Hematopoietic multipotent progenitor cell treated with erythropoietin and hydrocortisone succinate and interleukin-3 and kit ligand, for 8 days (in vitro differentiated cells): ENCODE results near the gene DEPDC7.
"Not testable (repeated sequence)": the region's sequence is repeated elsewhere in the genome, so short reads cannot be mapped to it uniquely, and the experiment has no call there.

Experiments used
- DNase-seq: peaks from one replicate; pipeline ENCODE4 v3.0.0-alpha.2; 2015

The DEPDC7 gene

DNA sequence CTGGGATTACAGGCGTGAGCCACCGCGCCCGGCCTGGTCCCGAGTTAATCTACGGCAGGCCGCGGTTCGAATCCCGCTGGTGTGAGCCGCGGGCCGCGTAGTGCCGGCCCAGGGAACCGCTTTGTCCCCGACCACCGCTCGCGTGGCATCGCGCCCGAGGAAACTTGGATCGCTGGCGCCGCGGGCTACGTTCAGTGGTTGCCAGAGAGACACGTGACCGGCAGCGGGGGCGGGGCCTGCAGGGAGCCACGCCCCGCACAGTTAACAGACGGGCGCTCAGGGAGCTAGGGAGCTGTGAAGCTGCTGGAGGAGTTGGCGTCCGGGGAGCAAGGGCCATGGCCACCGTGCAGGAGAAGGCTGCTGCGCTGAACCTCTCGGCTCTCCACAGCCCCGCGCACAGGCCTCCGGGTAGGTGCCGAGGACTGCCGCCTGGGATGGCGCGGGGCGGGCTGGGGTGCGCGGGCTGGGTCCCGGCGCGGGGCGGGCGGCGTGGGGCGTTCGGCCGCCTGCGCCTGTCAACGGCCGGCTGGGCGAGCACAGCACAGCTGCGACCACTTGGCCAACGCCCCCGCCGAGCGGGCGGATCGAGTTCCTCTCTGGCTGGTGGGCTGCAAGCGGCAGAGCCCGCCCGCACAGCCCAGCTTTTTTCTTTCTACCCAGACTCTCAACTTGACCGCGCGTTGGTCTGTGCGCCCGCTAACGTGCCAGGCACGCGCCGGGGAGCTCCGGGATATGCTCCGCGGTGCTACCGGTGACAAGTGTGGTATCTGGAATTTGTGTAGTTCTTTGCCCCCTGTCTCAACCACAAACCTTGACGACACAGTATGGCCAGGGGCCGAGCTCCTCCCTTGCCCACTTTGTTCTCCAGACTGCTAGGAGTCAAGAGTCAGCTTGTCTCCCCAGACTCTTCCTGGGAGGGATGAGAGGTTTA is at the start of gene DEPDC7:
Gene DEPDC7 (plus strand): TSS at position 258 of the 931 bp plus-strand sequence. CDS start 78 bp downstream, at position 336.
- peak; percentile 89 for DNase-seq

- DNase-seq = no peak
Observed at GRCh38 chr11:32968541-32968940, 47.1 kb upstream of the DEPDC7 start.

DNA sequence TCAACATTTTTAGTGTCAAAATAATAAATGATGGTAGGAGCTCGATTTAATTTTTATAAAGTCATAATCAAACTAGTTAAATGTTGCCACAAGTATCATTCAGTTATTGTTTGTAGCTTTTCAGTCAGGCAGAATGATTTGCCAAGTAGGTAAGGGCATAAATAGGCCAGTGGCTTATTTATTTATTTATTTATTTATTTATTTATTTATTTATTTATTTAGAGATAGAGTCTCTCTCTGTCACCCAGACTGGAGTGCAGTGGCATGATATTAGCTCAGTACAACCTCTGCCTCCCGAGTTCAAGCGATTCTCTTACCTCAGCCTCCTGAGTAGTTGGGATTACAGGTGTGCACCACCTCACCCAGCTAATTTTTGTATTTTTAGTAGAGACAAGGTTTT is 43.4 kb upstream of the DEPDC7 start:
- DNase-seq = not testable (repeated sequence)

- no peak for DNase-seq
Observed at GRCh38 chr11:32972781-32973180, 42.9 kb upstream of the DEPDC7 start.

GRCh38 chr11:32982626-32983025 is 33.1 kb upstream of the DEPDC7 start:
- DNase-seq = no peak

DNA sequence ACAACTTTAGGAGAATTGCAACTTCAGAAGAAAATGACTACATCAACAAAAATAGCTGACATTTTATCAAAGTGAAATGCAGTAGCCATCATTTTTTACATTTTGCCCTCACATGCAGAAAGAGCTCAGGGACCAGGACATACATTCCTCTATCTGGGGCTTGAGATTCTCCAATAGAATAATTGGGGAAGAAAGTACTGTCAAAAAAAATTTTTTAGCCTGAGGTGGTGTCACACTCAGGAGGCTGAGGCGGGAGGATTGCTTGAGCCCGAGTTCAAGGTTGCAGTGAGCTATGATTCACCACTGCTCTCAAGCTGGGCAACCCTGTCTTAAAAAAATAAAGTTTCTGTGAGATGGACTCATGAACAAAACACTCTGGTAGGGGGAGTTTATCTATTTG is 32.2 kb upstream of the DEPDC7 start:
- DNase-seq = no peak

DNA sequence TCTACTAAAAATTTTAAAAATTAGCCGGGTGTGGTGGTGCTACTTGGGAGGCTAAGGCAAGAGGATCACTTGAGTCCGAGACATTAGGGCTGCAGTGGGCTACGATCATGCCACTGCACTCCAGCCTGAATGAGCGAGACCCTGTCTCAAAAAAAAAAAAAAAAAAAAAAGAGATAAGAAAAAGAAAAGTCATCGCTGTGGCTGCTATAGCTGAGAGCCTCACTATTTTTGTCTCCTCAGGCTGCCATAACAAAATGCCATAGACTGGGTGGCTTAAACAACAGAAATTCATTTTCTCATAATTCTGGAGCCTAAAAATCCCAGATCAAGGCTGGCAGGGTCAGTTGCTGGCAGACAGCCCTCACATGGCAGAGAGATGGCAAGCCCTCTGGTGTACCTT is 30.1 kb upstream of the DEPDC7 start:
- no peak for DNase-seq

GRCh38 chr11:32987851-32988250 is 27.8 kb upstream of the DEPDC7 start:
- DNase-seq = no peak

DNA sequence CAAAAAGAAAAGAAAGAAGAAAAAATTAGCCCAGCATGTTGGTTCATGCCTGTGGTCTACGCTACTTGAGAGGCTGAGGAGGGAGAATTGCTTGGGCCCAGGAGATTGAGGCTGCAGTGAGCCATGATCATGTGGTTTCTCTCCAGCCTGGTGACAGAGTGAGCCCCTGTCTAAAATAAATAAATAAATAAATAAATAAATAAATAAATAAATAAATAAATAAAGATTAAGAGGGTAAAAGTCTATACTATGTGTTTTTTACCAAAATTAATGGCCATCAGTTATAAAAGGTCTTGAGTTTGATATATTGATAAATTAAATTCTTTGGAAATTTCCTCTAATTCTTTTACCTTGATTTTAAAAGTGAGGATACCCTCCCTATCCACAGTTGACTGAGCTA is 25.2 kb upstream of the DEPDC7 start:
- DNase-seq = no peak

DNA sequence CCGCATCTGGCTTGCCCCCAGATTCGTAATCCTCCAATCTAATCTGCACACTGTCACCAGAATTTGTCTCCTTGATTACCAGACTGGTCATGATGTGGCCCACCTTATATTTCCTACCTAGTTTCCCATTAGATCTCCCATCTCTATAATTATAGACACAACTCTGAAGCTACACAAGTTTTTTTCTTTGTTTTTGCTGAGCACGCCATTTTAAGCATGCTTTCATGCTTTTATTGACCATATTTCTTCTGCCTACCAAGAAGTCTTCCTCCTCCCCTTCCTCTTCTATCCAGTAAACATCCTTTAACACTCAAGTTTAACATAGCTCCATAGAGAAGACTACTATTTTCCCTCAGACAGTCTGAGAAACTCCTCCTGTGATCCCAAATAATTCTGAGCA is 24.3 kb upstream of the DEPDC7 start:
- no peak for DNase-seq

DNA sequence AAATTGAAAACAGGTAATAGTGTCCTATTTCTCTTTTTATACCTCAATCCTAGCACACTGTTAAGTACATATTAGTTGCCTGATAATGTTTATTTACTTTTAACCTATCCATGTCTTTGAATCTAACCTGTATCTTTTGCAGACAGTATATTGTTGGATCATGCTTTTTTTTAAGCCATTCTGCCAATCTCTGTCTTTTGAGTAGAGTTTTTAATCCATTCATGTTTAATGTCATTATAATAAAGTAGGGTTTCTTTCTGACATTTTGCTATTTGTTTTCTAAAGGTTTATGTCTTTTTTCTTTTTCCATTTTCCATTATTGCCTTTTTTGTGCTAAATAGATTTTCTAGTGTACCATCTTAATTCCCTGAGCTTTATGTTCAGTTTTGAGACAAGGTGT is 23.8 kb upstream of the DEPDC7 start:
- DNase-seq = no peak

- no peak for DNase-seq
Observed at GRCh38 chr11:33000181-33000580, 15.5 kb upstream of the DEPDC7 start.

DNA sequence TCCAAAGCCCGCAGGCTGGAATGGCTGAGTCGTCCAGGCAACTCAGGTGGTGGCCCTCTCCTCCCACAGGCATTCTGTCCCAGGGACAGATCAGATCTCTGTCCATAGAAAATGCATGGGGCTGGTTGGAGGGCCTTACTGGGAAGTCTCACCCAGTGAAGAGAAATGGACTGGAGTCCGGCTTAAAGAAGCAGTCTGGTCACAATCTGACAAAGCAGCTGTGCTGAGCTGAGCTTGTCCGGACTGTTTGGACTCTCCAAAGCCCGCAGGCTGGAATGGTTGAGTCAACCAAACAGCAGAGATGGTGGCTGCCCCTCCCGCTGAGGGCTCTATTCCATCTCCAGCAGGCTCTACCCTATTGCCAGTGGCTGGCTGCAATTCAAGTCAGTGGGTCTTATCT is 14.4 kb upstream of the DEPDC7 start:
- no peak for DNase-seq

GRCh38 chr11:33001751-33002542 is 13.7 kb upstream of the DEPDC7 start:
- no peak for DNase-seq

- DNase-seq = no peak
Observed at GRCh38 chr11:33005175-33005574, 10.5 kb upstream of the DEPDC7 start.

GRCh38 chr11:33006010-33006409 is 9.7 kb upstream of the DEPDC7 start:
- DNase-seq = no peak

GRCh38 chr11:33013755-33014154 is 1.9 kb upstream of the DEPDC7 start:
- DNase-seq = no peak

GRCh38 chr11:33016654-33017053 is 976 bp downstream of the DEPDC7 start:
- no peak for DNase-seq

DNA sequence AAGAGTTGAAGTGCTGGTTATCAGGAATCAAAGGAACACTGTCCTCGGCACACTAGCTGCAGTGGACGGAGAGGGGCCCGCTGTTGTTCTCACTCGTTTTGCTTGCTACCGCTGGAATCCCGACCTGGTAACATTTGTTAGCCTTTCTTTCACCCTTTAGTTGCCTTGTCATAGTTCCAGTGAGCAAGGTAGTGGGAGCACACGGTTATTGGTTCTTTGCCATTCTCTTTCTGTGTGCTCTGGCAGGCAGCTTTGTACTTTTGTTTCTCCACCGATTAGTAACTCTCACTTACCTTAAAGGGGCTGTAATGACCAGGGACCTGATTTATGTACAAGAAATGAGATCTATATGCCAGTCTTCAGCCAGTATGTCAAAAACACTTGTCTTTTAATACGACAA is 1.8 kb downstream of the DEPDC7 start:
- DNase-seq = no peak

- no peak for DNase-seq
Observed at GRCh38 chr11:33017965-33018364, 2.3 kb downstream of the DEPDC7 start.

DNA sequence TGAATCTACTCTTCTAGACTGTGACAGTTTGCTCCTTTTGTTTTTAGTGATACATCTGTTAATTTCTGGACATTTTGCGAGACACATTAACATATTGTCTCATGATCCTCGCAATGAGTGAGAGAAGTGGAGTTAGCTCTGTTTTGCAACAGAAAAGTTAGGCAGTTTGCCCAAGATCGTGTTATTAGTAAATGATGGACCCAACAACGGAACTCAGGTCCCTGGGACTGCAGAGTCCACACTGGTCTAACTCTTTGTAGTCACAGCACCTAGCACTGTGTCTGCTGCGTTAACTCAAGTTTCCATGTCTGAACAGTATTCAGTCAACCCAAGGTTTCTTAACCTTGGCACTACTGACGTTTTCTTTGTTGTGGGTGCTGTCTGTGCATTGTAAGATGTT is 3.2 kb downstream of the DEPDC7 start:
- no peak for DNase-seq

- no peak for DNase-seq
Observed at GRCh38 chr11:33021501-33021900, 5.8 kb downstream of the DEPDC7 start.

GRCh38 chr11:33021937-33022336 is 6.3 kb downstream of the DEPDC7 start:
- DNase-seq = no peak

GRCh38 chr11:33025339-33025722 is 9.7 kb downstream of the DEPDC7 start:
- DNase-seq = no peak
